ENCODE results near the gene FILIP1L.

DNA sequence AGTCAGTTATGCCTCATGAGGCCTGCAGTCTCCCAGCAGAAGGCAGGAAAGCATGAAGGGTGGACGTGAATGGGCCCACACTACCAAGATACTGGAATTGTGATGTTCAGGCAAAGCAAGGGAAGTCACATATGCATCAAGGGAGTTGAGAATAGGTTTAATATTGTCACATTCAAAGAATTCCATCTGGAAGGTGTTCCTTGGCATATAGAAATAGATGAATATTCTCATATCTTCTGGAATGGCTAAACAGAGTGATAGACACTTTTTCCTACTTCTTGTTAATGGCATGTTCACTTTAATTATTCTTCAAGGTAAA is 193.0 kb downstream of the FILIP1L start:
- TF ChIP-seq EZH2phosphoT487 (IDR thresholded peaks at IDR 0.05; ENCODE audit: low read length): no peak
- TF ChIP-seq, protein P1, sequence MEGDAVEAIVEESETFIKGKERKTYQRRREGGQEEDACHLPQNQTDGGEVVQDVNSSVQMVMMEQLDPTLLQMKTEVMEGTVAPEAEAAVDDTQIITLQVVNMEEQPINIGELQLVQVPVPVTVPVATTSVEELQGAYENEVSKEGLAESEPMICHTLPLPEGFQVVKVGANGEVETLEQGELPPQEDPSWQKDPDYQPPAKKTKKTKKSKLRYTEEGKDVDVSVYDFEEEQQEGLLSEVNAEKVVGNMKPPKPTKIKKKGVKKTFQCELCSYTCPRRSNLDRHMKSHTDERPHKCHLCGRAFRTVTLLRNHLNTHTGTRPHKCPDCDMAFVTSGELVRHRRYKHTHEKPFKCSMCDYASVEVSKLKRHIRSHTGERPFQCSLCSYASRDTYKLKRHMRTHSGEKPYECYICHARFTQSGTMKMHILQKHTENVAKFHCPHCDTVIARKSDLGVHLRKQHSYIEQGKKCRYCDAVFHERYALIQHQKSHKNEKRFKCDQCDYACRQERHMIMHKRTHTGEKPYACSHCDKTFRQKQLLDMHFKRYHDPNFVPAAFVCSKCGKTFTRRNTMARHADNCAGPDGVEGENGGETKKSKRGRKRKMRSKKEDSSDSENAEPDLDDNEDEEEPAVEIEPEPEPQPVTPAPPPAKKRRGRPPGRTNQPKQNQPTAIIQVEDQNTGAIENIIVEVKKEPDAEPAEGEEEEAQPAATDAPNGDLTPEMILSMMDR (IDR thresholded peaks at IDR 0.05; ENCODE audit: low read length): no peak

All from MM.1S (cell line).